ENCODE results near the gene UGT2A2. TPM values are rescaled to one million over a fixed set of nuclear protein-coding genes. Genes with fewer than 3 reads are reported as not detected.

UGT2A2 gene
- total and polyA plus RNA-seq, 10 of the 15 experiments (the other 5 are each of a cell fraction or from before 2014, with no cell fraction given), result 0.18 TPM; not detected in 9

DNA sequence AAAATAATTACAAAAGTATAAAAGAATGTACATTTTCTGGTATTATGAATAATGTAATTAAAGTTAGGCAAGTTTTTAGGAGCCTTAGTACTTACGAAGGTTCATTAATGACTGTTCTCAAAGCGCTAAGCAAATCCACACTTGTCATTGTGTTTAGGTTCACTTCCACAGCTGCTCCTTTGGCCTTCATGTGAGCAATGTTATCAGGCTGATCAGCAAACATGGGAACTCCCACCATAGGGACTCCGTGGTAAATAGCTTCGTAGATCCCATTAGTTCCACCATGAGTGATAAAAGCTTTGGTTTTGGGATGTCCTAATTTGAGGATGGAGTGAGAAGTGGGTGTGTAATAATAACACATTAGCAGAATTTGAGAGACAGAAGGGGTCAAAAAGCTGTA, 45.1 kb downstream of the UGT2A2 start:
- FAIRE-seq (no peak), ATAC-seq (no peak), DNase-seq (ENCODE audit: low read depth, low spot score) (no peak)
- Histone ChIP-seq H3K4me1 (ENCODE audit: control insufficient read depth, insufficient read depth, low read length) (no peaks in the 10 kb centered on the region), H3K9ac (ENCODE audit: control insufficient read depth, insufficient read depth, low read length) (no peak overlapping the region), H2AFZ (ENCODE audit: control insufficient read depth, low read depth, low read length) (no peak overlapping the region), H3K27me3 (replicated peaks in 1 of 2; ENCODE audit: control insufficient read depth in 2 of 2, insufficient read depth in 2 of 2, low read length in 1 of 2) (no peaks in the 10 kb centered on the region), H3K79me2 (ENCODE audit: control insufficient read depth, insufficient read depth, low read length) (no peaks in the 10 kb centered on the region), H3K4me2 (ENCODE audit: control insufficient read depth, insufficient read depth) (no peak overlapping the region), H4K20me1 (ENCODE audit: control insufficient read depth, insufficient read depth) (no peaks in the 10 kb centered on the region), H3K4me3 (no peak overlapping the region), H3K27ac (ENCODE audit: control insufficient read depth, insufficient read depth) (no peak overlapping the region), H3K36me3 (ENCODE audit: control insufficient read depth in 2 of 2, insufficient read depth in 2 of 2, low read length in 1 of 2) (no peaks in the 10 kb centered on the region), H3K9me3 (replicated peaks; ENCODE audit: control insufficient read depth, insufficient read depth, low read length) (no peaks in the 10 kb centered on the region)
- no peak for TF ChIP-seq TARDBP (IDR thresholded peaks at IDR 0.05; ENCODE audit: borderline replicate concordance)
- no peak for TF ChIP-seq TCF3 (IDR thresholded peaks at IDR 0.05; ENCODE audit: borderline replicate concordance, insufficient read depth, low read depth, low read length)
- TF ChIP-seq ZNF24 (IDR thresholded peaks at IDR 0.05), result no peak
- no peak for TF ChIP-seq TCF12 (IDR thresholded peaks at IDR 0.05; ENCODE audit: low read depth, low read length)
- TF ChIP-seq, protein P1, sequence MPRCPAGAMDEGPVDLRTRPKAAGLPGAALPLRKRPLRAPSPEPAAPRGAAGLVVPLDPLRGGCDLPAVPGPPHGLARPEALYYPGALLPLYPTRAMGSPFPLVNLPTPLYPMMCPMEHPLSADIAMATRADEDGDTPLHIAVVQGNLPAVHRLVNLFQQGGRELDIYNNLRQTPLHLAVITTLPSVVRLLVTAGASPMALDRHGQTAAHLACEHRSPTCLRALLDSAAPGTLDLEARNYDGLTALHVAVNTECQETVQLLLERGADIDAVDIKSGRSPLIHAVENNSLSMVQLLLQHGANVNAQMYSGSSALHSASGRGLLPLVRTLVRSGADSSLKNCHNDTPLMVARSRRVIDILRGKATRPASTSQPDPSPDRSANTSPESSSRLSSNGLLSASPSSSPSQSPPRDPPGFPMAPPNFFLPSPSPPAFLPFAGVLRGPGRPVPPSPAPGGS (IDR thresholded peaks at IDR 0.05; ENCODE audit: borderline replicate concordance, insufficient read depth, low read depth, low read length, poor library complexity, severe bottlenecking), result no peak
- in situ Hi-C loops (cut with MboI), result no loop called here
- POLR2A ChIA-PET, result no interaction called here
- intact Hi-C loops (cut with micrococcal nuclease; ENCODE audit: unreplicated experiment), result no loop called here
- no TSS peak for BruUV-seq (replicated peaks)
- RAD21 ChIA-PET (ENCODE audit: unreplicated experiment), result no interaction called here
- SMC1A ChIA-PET (ENCODE audit: uncharacterized antibody, unreplicated experiment), result interaction anchor here (1.0 kb wide), 2 partner anchors 22 to 28 kb away, joined by 3 to 4 read pairs; no protein-coding TSS in a partner anchor
- CTCF ChIA-PET, result no interaction called here
- WGBS (ENCODE audit: insufficient coverage, insufficient replicate concordance, low lambda C conversion rate, missing lambda C conversion rate), result 20% methylated on average over 4 of the region's 4 CpGs

DNA sequence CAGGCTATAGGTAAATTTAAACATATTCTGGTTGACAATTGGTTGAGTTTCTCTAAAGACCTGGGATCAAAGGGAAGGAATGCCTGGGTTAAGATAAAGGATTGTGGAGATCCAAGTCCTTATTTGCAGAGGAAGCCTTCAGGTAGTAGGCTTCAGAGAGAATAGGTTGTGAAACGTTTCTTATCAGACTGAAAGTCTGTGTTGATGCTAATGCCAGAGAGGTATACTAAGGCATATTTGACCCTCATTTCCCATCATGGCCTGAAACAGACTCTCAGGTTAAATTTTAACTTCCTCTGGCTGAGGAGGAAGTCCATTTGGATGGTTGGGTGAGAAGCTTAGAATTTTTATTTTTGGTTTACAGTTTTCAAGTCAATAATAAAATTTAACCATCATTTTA, 48.1 kb downstream of the UGT2A2 start:
- Histone ChIP-seq H3K4me3 (no peak overlapping the region), H2AFZ (ENCODE audit: control insufficient read depth, low read depth, low read length) (no peak overlapping the region), H3K9ac (ENCODE audit: control insufficient read depth, insufficient read depth, low read length) (no peak overlapping the region), H4K20me1 (ENCODE audit: control insufficient read depth, insufficient read depth) (no peaks in the 10 kb centered on the region), H3K4me1 (ENCODE audit: control insufficient read depth, insufficient read depth, low read length) (no peaks in the 10 kb centered on the region), H3K27ac (ENCODE audit: control insufficient read depth, insufficient read depth) (no peak overlapping the region), H3K36me3 (ENCODE audit: control insufficient read depth in 2 of 2, insufficient read depth in 2 of 2, low read length in 1 of 2) (no peaks in the 10 kb centered on the region), H3K27me3 (replicated peaks in 1 of 2; ENCODE audit: control insufficient read depth in 2 of 2, insufficient read depth in 2 of 2, low read length in 1 of 2) (no peaks in the 10 kb centered on the region), H3K79me2 (ENCODE audit: control insufficient read depth, insufficient read depth, low read length) (no peaks in the 10 kb centered on the region), H3K9me3 (replicated peaks; ENCODE audit: control insufficient read depth, insufficient read depth, low read length) (no peaks in the 10 kb centered on the region), H3K4me2 (ENCODE audit: control insufficient read depth, insufficient read depth) (no peak overlapping the region)
- in situ Hi-C loops (cut with MboI), result no loop called here
- intact Hi-C loops (cut with micrococcal nuclease; ENCODE audit: unreplicated experiment), result no loop called here
- no peak for FAIRE-seq
- ChIA-PET POLR2A (no interaction called here), SMC1A (ENCODE audit: uncharacterized antibody, unreplicated experiment) (no interaction called here), CTCF (no interaction called here), RAD21 (ENCODE audit: unreplicated experiment) (no interaction called here)
- no TSS peak for BruUV-seq (replicated peaks)
- no peak for DNase-seq (ENCODE audit: low read depth, low spot score)
- no peak for ATAC-seq
- TF ChIP-seq, protein P2, sequence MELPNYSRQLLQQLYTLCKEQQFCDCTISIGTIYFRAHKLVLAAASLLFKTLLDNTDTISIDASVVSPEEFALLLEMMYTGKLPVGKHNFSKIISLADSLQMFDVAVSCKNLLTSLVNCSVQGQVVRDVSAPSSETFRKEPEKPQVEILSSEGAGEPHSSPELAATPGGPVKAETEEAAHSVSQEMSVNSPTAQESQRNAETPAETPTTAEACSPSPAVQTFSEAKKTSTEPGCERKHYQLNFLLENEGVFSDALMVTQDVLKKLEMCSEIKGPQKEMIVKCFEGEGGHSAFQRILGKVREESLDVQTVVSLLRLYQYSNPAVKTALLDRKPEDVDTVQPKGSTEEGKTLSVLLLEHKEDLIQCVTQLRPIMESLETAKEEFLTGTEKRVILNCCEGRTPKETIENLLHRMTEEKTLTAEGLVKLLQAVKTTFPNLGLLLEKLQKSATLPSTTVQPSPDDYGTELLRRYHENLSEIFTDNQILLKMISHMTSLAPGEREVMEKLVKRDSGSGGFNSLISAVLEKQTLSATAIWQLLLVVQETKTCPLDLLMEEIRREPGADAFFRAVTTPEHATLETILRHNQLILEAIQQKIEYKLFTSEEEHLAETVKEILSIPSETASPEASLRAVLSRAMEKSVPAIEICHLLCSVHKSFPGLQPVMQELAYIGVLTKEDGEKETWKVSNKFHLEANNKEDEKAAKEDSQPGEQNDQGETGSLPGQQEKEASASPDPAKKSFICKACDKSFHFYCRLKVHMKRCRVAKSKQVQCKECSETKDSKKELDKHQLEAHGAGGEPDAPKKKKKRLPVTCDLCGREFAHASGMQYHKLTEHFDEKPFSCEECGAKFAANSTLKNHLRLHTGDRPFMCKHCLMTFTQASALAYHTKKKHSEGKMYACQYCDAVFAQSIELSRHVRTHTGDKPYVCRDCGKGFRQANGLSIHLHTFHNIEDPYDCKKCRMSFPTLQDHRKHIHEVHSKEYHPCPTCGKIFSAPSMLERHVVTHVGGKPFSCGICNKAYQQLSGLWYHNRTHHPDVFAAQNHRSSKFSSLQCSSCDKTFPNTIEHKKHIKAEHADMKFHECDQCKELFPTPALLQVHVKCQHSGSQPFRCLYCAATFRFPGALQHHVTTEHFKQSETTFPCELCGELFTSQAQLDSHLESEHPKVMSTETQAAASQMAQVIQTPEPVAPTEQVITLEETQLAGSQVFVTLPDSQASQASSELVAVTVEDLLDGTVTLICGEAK (IDR thresholded peaks at IDR 0.05; ENCODE audit: borderline replicate concordance), result no peak
- TF ChIP-seq RELA (IDR thresholded peaks at IDR 0.05; ENCODE audit: borderline replicate concordance, partially characterized antibody) (no peak), BMI1 (IDR thresholded peaks at IDR 0.05; ENCODE audit: borderline replicate concordance) (no peak), NBN (IDR thresholded peaks at IDR 0.05) (no peak), PML (IDR thresholded peaks at IDR 0.05; ENCODE audit: low read length) (no peak), ESRRA (IDR thresholded peaks at IDR 0.05; ENCODE audit: low read length) (no peak)
- TF ChIP-seq, protein P3, sequence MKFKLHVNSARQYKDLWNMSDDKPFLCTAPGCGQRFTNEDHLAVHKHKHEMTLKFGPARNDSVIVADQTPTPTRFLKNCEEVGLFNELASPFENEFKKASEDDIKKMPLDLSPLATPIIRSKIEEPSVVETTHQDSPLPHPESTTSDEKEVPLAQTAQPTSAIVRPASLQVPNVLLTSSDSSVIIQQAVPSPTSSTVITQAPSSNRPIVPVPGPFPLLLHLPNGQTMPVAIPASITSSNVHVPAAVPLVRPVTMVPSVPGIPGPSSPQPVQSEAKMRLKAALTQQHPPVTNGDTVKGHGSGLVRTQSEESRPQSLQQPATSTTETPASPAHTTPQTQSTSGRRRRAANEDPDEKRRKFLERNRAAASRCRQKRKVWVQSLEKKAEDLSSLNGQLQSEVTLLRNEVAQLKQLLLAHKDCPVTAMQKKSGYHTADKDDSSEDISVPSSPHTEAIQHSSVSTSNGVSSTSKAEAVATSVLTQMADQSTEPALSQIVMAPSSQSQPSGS (IDR thresholded peaks at IDR 0.05; ENCODE audit: low read length), result no peak
- 0% methylated on average over 1 of the region's 1 CpG for WGBS (ENCODE audit: insufficient coverage, insufficient replicate concordance, low lambda C conversion rate, missing lambda C conversion rate)
